HCT116 (cell line): ENCODE data around the gene MED28. TPM values are rescaled to one million over a fixed set of nuclear protein-coding genes. Genes with fewer than 3 reads are reported as not detected.

Experiments
- ATAC-seq: fragments of 200-7000 bp; cut with Tn5 transposase; 2 replicates; pipeline ENCODE4 v1.9.1; 2020; ENCODE audit warnings: mild to moderate bottlenecking, moderate library complexity
- BruUV-seq: library from RNA; stranded (reverse); fragments of 400-500 nt; replicated peaks from 2 replicates; lab custom pipeline; 2021; lab: Mats Ljungman, UMichigan
- CTCF ChIA-PET: fragments of 300-600 bp; sonication (Branson Sonifier 250); formaldehyde crosslinking; loops from one replicate; lab custom pipeline; 2021; ENCODE audit warnings: antibody characterized with exemption; lab: Charles Lee
- POLR2A ChIA-PET: fragments of 300-600, 350-600 bp; sonication (Branson Sonifier 250); formaldehyde crosslinking; loops from one replicate; lab custom pipeline; 2021; ENCODE audit warnings: antibody characterized with exemption; lab: Charles Lee
- RAD21 ChIA-PET, 2 experiments: fragments of 300-600 bp; sonication (Branson Sonifier 250); formaldehyde crosslinking; loops; one replicate each; lab custom pipeline; 2023; ENCODE audit warnings: low total read pairs in 2 of 2; ENCODE audit not compliant: uncharacterized antibody in 2 of 2, unreplicated experiment in 2 of 2, low non-redundant PET in 1 of 2; lab: Charles Lee
- DNase-seq: peaks from one replicate; pipeline ENCODE4 v3.0.0-alpha.2; 2010; ENCODE audit warnings: low read depth, low spot score
- H2AFZ ChIP-seq: fragments of 200-600 bp; shearing (Covaris generic), sonication (generic); 2 replicates; pipeline ENCODE4 v1.6.1; 2017; ENCODE audit warnings: low read depth, mixed run types, mixed read lengths, antibody characterized with exemption, low read length; ENCODE audit not compliant: poor library complexity, severe bottlenecking
- H3K27ac ChIP-seq: 2 replicates; pipeline ENCODE4 v1.5.1; 2012; ENCODE audit warnings: low read depth, low read length
- H3K27me3 ChIP-seq: fragments of 200-600 bp; sonication (generic); 2 replicates; pipeline ENCODE4 v1.6.1; 2016; ENCODE audit warnings: mixed run types, low read length, mixed read lengths; ENCODE audit not compliant: insufficient read depth
- H3K36me3 ChIP-seq, 2 experiments: fragments of 200-500 bp in 1 of 2; fragments of 200-600 bp in 1 of 2; sonication (Bioruptor generic) in 1 of 2; sonication (generic) in 1 of 2; 2 replicates each; pipeline versions ENCODE4 v1.5.1 to v1.6.1; 2014 to 2016; ENCODE audit warnings: low read length in 2 of 2, inconsistent platforms in 1 of 2, mixed read lengths in 1 of 2, mixed run types in 1 of 2; ENCODE audit not compliant: insufficient read depth in 2 of 2, control insufficient read depth in 1 of 2
- H3K4me1 ChIP-seq, 2 experiments: fragments of 200-600 bp in 1 of 2; sonication (generic) in 1 of 2; 2 replicates each; pipeline versions ENCODE4 v1.5.1 to v1.6.1; 2012 to 2017; ENCODE audit warnings: low read length in 2 of 2, inconsistent platforms in 1 of 2, mild to moderate bottlenecking in 1 of 2, mixed read lengths in 1 of 2, mixed run types in 1 of 2, moderate library complexity in 1 of 2; ENCODE audit not compliant: insufficient read depth in 2 of 2, control insufficient read depth in 1 of 2
- H3K4me2 ChIP-seq: fragments of 200-600 bp; sonication (generic); 2 replicates; pipeline ENCODE4 v1.6.1; 2017; ENCODE audit warnings: mixed run types, low read length, mixed read lengths
- H3K4me3 ChIP-seq, 2 experiments: fragments of 200-600 bp in 1 of 2; sonication (generic) in 1 of 2; replicated peaks in 1 of 2; 2 replicates each; pipeline ENCODE4 v1.5.1; 2011 to 2016; ENCODE audit warnings: low read length in 2 of 2, control low read depth in 1 of 2, low read depth in 1 of 2, mild to moderate bottlenecking in 1 of 2, mixed read lengths in 1 of 2, mixed run types in 1 of 2
- H3K79me2 ChIP-seq: fragments of 200-600 bp; sonication (generic); 2 replicates; pipeline ENCODE4 v1.6.1; 2017; ENCODE audit warnings: mild to moderate bottlenecking, mixed run types, low read length, moderate library complexity, mixed read lengths; ENCODE audit not compliant: insufficient read depth
- H3K9ac ChIP-seq: fragments of 200-600 bp; sonication (generic); 2 replicates; pipeline ENCODE4 v1.6.1; 2016; ENCODE audit warnings: low read length, mixed read lengths
- H3K9me2 ChIP-seq: fragments of 200-600 bp; sonication (generic), shearing (Covaris generic); 2 replicates; pipeline ENCODE4 v1.6.1; 2017; ENCODE audit warnings: mixed run types, mild to moderate bottlenecking, moderate library complexity; ENCODE audit not compliant: insufficient read depth
- H3K9me3 ChIP-seq, 2 experiments: fragments of 200-500 bp in 1 of 2; fragments of 200-600 bp in 1 of 2; sonication (Bioruptor generic) in 1 of 2; sonication (generic) in 1 of 2; 2 replicates each; pipeline ENCODE4 v1.6.1; 2014 to 2017; ENCODE audit warnings: low read length in 2 of 2, mixed read lengths in 2 of 2, inconsistent platforms in 1 of 2, low read depth in 1 of 2, mild to moderate bottlenecking in 1 of 2, mixed run types in 1 of 2, moderate library complexity in 1 of 2; ENCODE audit not compliant: control insufficient read depth in 1 of 2, insufficient read depth in 1 of 2
- H4K20me1 ChIP-seq: fragments of 200-600 bp; sonication (generic), shearing (Covaris generic); 2 replicates; pipeline ENCODE4 v1.6.1; 2017; ENCODE audit warnings: mixed run types, mild to moderate bottlenecking, moderate library complexity; ENCODE audit not compliant: insufficient read depth
- ATF3 ChIP-seq: IDR thresholded peaks from 2 replicates; pipeline ENCODE4 v1.6.1; 2012
- EGR1 ChIP-seq: IDR thresholded peaks from 2 replicates; pipeline ENCODE4 v1.6.1; 2012; ENCODE audit warnings: low read depth
- EZH2 ChIP-seq: fragments of 200-600 bp; sonication (generic); IDR thresholded peaks from 2 replicates; pipeline ENCODE4 v1.6.1; 2017; ENCODE audit warnings: antibody characterized with exemption, mixed run types
- EZH2phosphoT487 ChIP-seq: fragments of 200-600 bp; IDR thresholded peaks from 2 replicates; pipeline ENCODE4 v1.6.1; 2018; ENCODE audit warnings: antibody characterized with exemption, borderline replicate concordance
- FOSL1 ChIP-seq: IDR thresholded peaks from 2 replicates; pipeline ENCODE4 v1.6.1; 2012; ENCODE audit warnings: low read depth
- JUND ChIP-seq: IDR thresholded peaks from 2 replicates; pipeline ENCODE4 v1.6.1; 2012
- MAX ChIP-seq: IDR thresholded peaks from 2 replicates; pipeline ENCODE4 v1.6.1; 2012
- POLR2A ChIP-seq: IDR thresholded peaks from 2 replicates; pipeline ENCODE4 v1.7.0; 2011; ENCODE audit warnings: borderline replicate concordance; ENCODE audit not compliant: insufficient read depth, insufficient read length; ENCODE audit errors: extremely low read depth
- POLR2AphosphoS5 ChIP-seq: IDR thresholded peaks from 2 replicates; pipeline ENCODE4 v1.6.1; 2011; ENCODE audit warnings: mild to moderate bottlenecking, low read depth, low read length, moderate library complexity
- REST ChIP-seq: IDR thresholded peaks from 2 replicates; pipeline ENCODE4 v1.6.1; 2012; ENCODE audit warnings: low read depth
- SIN3A ChIP-seq: IDR thresholded peaks from 2 replicates; pipeline ENCODE4 v1.6.1; 2012; ENCODE audit warnings: low read depth
- SP1 ChIP-seq: IDR thresholded peaks from 2 replicates; pipeline ENCODE4 v1.6.1; 2012; ENCODE audit warnings: low read depth
- SRF ChIP-seq: IDR thresholded peaks from 2 replicates; pipeline ENCODE4 v1.6.1; 2012; ENCODE audit warnings: low read depth
- YY1 ChIP-seq: IDR thresholded peaks from 2 replicates; pipeline ENCODE4 v1.6.1; 2011; ENCODE audit warnings: low read length, low read depth, moderate library complexity, mild to moderate bottlenecking; ENCODE audit not compliant: insufficient replicate concordance; ENCODE audit errors: extremely low read depth
- ZFX ChIP-seq: fragments of 450-650 bp; IDR thresholded peaks from 2 replicates; pipeline ENCODE4 v1.6.1; 2017
- ZNF274 ChIP-seq: fragments of 200-500 bp; sonication (Bioruptor generic); IDR thresholded peaks from 2 replicates; pipeline ENCODE4 v1.6.1; 2014; ENCODE audit warnings: mild to moderate bottlenecking, low read depth, low read length, inconsistent platforms
- intact Hi-C: fragments of 100-400 bp; cut with micrococcal nuclease; formaldehyde crosslinking; loops from 2 replicates; pipeline ENCODE4 v1.10.0; 2022
- total RNA-seq: library from RNA; stranded (reverse); gene quantifications from one replicate; pipeline ENCODE4 v1.2.1, GENCODE V29; 2021; ENCODE audit not compliant: unreplicated experiment

MED28 gene
- total RNA-seq, 1 experiment from 2014 or later = 48.8 TPM

DNA sequence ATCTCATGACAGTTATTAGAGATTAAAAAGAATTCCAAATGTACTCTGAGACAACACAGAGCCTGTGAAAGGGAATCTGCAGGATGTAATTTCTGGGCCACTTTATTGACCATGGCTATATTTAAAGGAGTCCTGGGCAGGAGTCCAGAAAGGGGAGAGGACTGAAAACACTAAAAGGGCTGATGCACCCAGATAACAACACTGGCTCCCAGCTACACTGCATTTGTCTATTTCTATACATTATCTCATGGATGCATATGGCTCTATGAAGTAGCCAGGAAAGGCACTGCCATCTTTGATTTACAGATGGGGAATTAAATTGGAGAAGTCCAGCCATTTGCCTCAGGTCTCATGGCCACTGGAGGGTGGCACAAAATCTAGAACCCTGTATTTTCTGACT, 56.0 kb downstream of the MED28 start:
- H3K36me3 ChIP-seq = no peaks in the 10 kb centered on the region
- H3K27me3 ChIP-seq = no peaks in the 10 kb centered on the region
- H3K9ac ChIP-seq = no peak overlapping the region
- no peak overlapping the region for H3K4me2 ChIP-seq
- CTCF ChIA-PET = no interaction called here
- DNase-seq (no peak), ATAC-seq (no peak)
- no peaks in the 10 kb centered on the region for H3K4me1 ChIP-seq
- no peak overlapping the region for H3K27ac ChIP-seq
- no peak overlapping the region for H3K4me3 ChIP-seq
- H3K9me3 ChIP-seq = no peaks in the 10 kb centered on the region
- H3K79me2 ChIP-seq = no peaks in the 10 kb centered on the region
- RAD21 ChIA-PET = no interaction called here
- TF ChIP-seq FOSL1 (no peak), MAX (no peak), SP1 (no peak), POLR2A (no peak), SRF (no peak), ATF3 (no peak), YY1 (no peak), EZH2 (no peak), ZNF274 (no peak), JUND (no peak), EGR1 (no peak), EZH2phosphoT487 (no peak), POLR2AphosphoS5 (no peak), SIN3A (no peak), REST (no peak), ZFX (no peak)
- BruUV-seq = no TSS peak
- no peaks in the 10 kb centered on the region for H3K9me2 ChIP-seq
- intact Hi-C loops = no loop called here
- POLR2A ChIA-PET = no interaction called here
- H2AFZ ChIP-seq = no peak overlapping the region
- H4K20me1 ChIP-seq = no peaks in the 10 kb centered on the region
